Thyroid gland (tissue), 4 donors: ENCODE results near the gene C11orf65. TPM values are rescaled to one million over a fixed set of nuclear protein-coding genes. Genes with fewer than 3 reads are reported as not detected.

Source experiments
- DNase-seq, 2 donors: peaks; one replicate each; pipeline ENCODE4 v3.0.0-alpha.2; 2019
- H3K27ac ChIP-seq, 3 donors: fragments of 200-600 bp; sonication (generic); 1 replicate in 2 of 3; 2 replicates in 1 of 3; pipeline ENCODE4 v1.5.1; 2016 to 2019; ENCODE audit warnings: mild to moderate bottlenecking in 1 of 3, moderate library complexity in 1 of 3
- H3K27me3 ChIP-seq: fragments of 200-600 bp; sonication (generic); one replicate; pipeline ENCODE4 v1.5.1; 2019
- H3K36me3 ChIP-seq, 2 donors: fragments of 200-600 bp; sonication (generic); one replicate each; pipeline ENCODE4 v1.5.1; 2016 to 2019
- H3K4me1 ChIP-seq, 2 donors: fragments of 200-600 bp; sonication (generic); one replicate each; pipeline ENCODE4 v1.5.1; 2017 to 2019
- H3K4me3 ChIP-seq, 3 donors: fragments of 200-600 bp; sonication (generic); replicated peaks in 1 of 3; 1 replicate in 2 of 3; 2 replicates in 1 of 3; pipeline ENCODE4 v1.5.1; 2016; ENCODE audit warnings: mild to moderate bottlenecking in 1 of 3
- H3K9me3 ChIP-seq: fragments of 200-600 bp; sonication (generic); one replicate; pipeline ENCODE4 v1.5.1; 2017
- POLR2A ChIP-seq, 2 donors: fragments of 450-650 bp; IDR thresholded peaks; one replicate each; pipeline ENCODE4 v1.6.1; 2017; ENCODE audit warnings: antibody characterized with exemption in 2 of 2, mild to moderate bottlenecking in 2 of 2, moderate library complexity in 1 of 2
- WGBS, 2 donors: methylation state at CpG; one replicate each; pipeline ENCODE4 v1.1.5; 2017; 5-methylcytosine and 5-hydroxymethylcytosine counted together
- intact Hi-C: fragments of 100-400 bp; cut with DNase I; formaldehyde crosslinking; loops from one replicate; pipeline ENCODE4 v1.15.1; 2023
- total RNA-seq, 4 donors: library from RNA; depleted of rRNA; stranded (reverse); fragments of >200 nt; gene quantifications; one replicate each; pipeline ENCODE4 v1.2.3, GENCODE V29; 2016
- TF ChIP-seq, protein P1 (sequence below), 6 experiments: fragments of 200-600 bp in 3 of 6; fragments of 450-650 bp in 3 of 6; sonication (generic) in 3 of 6; IDR thresholded peaks; one replicate each; pipeline ENCODE4 v1.5.1; 2016 to 2019; ENCODE audit warnings: antibody characterized with exemption in 6 of 6, mild to moderate bottlenecking in 2 of 6, inconsistent platforms in 1 of 6, moderate library complexity in 1 of 6

The C11orf65 gene
- total RNA-seq, 4 donors from 2014 or later, result 1.3 to 3.8 (median 1.7) TPM

DNA sequence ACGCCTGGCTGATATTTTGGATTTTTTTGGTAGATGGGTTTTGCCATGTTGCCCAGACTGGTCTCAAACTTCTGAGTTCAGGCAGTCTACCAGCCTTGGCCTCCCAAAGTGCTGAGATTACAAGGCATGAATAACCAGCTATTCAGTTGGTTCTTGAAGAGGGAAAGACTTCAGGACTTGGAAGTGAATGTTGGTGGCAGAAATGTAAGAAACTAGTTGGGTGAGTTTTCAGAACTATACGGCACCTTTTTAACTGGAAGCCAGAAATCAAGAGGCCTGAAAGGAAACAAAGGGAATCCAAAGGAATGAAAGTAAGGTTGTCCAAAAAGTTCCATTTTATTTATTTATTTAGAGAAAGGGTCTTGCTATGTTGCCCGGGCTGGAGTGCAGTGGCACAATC, 28.0 kb upstream of the C11orf65 start:
- intact Hi-C loops, result no loop called here
- peaks cover 4 to 8% of the 10 kb centered on the region in 2 donors for H3K4me1 ChIP-seq
- H3K9me3 ChIP-seq, result no peaks in the 10 kb centered on the region
- DNase-seq, result peak; percentile 29 to 30
- no peaks in the 10 kb centered on the region for H3K27me3 ChIP-seq
- 47 to 64% methylated on average over 3 of the region's 3 CpGs for WGBS, 2 donors
- H3K4me3 ChIP-seq, result no peak overlapping the region
- TF ChIP-seq POLR2A (IDR thresholded peaks at IDR 0.05), result no peak
- TF ChIP-seq, protein P1, sequence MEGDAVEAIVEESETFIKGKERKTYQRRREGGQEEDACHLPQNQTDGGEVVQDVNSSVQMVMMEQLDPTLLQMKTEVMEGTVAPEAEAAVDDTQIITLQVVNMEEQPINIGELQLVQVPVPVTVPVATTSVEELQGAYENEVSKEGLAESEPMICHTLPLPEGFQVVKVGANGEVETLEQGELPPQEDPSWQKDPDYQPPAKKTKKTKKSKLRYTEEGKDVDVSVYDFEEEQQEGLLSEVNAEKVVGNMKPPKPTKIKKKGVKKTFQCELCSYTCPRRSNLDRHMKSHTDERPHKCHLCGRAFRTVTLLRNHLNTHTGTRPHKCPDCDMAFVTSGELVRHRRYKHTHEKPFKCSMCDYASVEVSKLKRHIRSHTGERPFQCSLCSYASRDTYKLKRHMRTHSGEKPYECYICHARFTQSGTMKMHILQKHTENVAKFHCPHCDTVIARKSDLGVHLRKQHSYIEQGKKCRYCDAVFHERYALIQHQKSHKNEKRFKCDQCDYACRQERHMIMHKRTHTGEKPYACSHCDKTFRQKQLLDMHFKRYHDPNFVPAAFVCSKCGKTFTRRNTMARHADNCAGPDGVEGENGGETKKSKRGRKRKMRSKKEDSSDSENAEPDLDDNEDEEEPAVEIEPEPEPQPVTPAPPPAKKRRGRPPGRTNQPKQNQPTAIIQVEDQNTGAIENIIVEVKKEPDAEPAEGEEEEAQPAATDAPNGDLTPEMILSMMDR (IDR thresholded peaks at IDR 0.05), result no peak
- H3K27ac ChIP-seq, result peak overlapping the region in 2 of 3 donors; percentile 47 to 52
- peaks cover 0 to 2% of the 10 kb centered on the region in 2 donors for H3K36me3 ChIP-seq

DNA sequence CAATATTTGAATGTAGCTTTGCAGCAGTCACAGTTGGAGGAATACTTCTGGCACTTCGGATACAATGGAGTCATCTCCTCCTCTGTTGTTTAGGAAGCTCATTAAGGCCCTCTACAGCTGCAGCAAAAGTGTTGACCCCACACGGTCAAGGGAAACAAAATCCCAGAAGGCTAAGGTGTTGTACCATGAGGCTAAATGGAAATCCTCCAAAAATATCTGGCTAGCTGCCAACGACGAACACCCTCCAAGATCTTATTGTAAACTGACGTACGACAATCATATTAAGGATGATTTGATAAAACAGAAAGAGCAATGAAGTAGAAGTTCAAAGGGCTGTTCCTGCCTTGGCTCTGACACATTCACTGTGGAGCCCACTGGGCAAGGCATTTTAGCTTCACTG, 26.9 kb upstream of the C11orf65 start:
- H3K36me3 ChIP-seq, result peaks cover 0 to 7% of the 10 kb centered on the region in 2 donors
- H3K9me3 ChIP-seq, result no peaks in the 10 kb centered on the region
- WGBS, 2 donors, result 58 to 61% methylated on average over 6 of the region's 6 CpGs
- H3K27ac ChIP-seq, result no peak overlapping the region
- H3K4me3 ChIP-seq, result no peak overlapping the region
- TF ChIP-seq, protein P1 (IDR thresholded peaks at IDR 0.05), result no peak
- TF ChIP-seq POLR2A (IDR thresholded peaks at IDR 0.05), result no peak
- no peak for DNase-seq
- H3K27me3 ChIP-seq, result no peaks in the 10 kb centered on the region
- intact Hi-C loops, result no loop called here
- H3K4me1 ChIP-seq, result peaks cover 4 to 8% of the 10 kb centered on the region in 2 donors

DNA sequence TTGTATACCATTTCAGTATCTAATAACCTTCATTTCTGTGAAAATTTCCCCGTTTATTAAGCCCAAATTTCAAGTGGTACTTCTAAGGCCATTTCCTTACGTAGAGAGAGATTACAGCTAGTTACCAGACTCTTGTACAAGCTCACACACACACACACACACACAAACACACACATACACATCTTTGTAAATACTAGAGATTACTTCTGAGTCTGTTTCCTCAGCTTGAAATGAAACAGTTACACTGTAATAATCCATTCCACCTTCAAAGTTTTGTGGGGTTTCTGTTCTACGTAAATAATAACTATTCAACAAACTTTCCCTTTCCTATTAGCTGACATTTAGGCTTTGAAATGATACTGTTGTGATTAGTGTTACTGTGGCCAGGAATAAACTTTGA, 24.6 kb upstream of the C11orf65 start:
- 94 to 96% methylated on average over 3 of the region's 3 CpGs for WGBS, 2 donors
- Histone ChIP-seq H3K36me3 (peaks cover 0 to 7% of the 10 kb centered on the region in 2 donors), H3K27me3 (no peaks in the 10 kb centered on the region), H3K4me3 (no peak overlapping the region), H3K27ac (no peak overlapping the region), H3K4me1 (peaks cover 4 to 5% of the 10 kb centered on the region in 2 donors), H3K9me3 (no peaks in the 10 kb centered on the region)
- DNase-seq, result no peak
- intact Hi-C loops, result no loop called here
- no peak for TF ChIP-seq POLR2A (IDR thresholded peaks at IDR 0.05)
- TF ChIP-seq, protein P1 (IDR thresholded peaks at IDR 0.05), result no peak

DNA sequence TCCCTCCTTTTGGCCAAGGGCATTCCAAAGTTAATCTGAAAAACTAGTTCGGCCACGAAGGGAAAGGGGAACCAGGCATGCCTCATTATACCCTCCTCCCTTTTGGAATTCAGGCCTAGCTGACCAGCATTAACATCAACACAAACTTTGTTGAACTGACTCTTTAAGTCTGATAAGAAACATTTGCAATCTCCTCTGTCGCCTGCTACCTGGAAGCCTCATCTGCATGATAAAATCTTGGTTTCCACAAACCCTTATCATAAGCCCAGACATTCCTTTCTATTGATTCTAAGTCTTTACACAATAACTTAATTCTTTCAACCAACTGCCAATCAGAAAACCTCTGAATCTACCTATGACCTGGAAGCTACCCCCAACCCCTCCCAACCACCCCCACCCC, 19.5 kb upstream of the C11orf65 start:
- Histone ChIP-seq H3K9me3 (no peaks in the 10 kb centered on the region), H3K4me1 (no peaks in the 10 kb centered on the region), H3K4me3 (no peak overlapping the region), H3K27me3 (no peaks in the 10 kb centered on the region), H3K36me3 (peaks cover 3 to 7% of the 10 kb centered on the region in 2 donors), H3K27ac (no peak overlapping the region)
- TF ChIP-seq, protein P1 (IDR thresholded peaks at IDR 0.05), result no peak
- no peak for TF ChIP-seq POLR2A (IDR thresholded peaks at IDR 0.05)
- DNase-seq, result no peak
- intact Hi-C loops, result no loop called here
- WGBS, 2 donors, result 89 to 96% methylated on average over 3 of the region's 3 CpGs

DNA sequence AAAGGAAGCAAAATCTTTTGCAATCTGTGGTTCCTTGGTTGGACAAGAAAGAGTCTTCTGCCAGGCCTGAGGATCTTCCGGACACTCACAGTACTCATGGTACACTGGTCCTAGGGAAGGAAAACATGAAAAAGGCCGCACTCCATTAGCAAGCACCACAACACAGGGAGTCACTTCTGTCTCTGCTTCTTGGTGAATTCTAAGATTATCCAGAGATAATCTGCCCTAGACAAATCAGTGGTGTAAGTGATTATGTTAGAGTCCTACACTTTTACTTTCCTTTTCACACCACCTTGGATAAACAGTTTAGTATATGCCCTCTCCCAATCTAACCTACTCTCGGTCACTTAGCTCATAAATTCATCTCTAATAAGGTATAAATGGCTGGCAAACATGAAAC, 19.0 kb upstream of the C11orf65 start:
- Histone ChIP-seq H3K4me1 (no peaks in the 10 kb centered on the region), H3K27ac (no peak overlapping the region), H3K36me3 (peaks cover 3 to 7% of the 10 kb centered on the region in 2 donors), H3K27me3 (no peaks in the 10 kb centered on the region), H3K9me3 (no peaks in the 10 kb centered on the region), H3K4me3 (no peak overlapping the region)
- no peak for DNase-seq
- WGBS, 2 donors, result 96 to 98% methylated on average over 3 of the region's 3 CpGs
- TF ChIP-seq, protein P1 (IDR thresholded peaks at IDR 0.05), result no peak
- TF ChIP-seq POLR2A (IDR thresholded peaks at IDR 0.05), result no peak
- intact Hi-C loops, result no loop called here
